ENCODE data around the gene KLRK1.
"Not testable (repeated sequence)": the region's sequence is repeated elsewhere in the genome, so short reads cannot be mapped to it uniquely, and the experiment has no call there.

KLRK1 gene

GRCh38 chr12:10388624-10389413, 1.0 kb downstream of the KLRK1 start:
- Histone ChIP-seq H3K36me3 (ENCODE audit: control insufficient read depth, insufficient read depth, low read length) (no peaks in the 10 kb centered on the region), H3K9ac (ENCODE audit: low read depth, low read length) (no peak overlapping the region), H3K4me1 (ENCODE audit: control insufficient read depth, insufficient read depth, low read length) (no peaks in the 10 kb centered on the region), H3K4me3 (ENCODE audit: low read depth, low read length) (no peak overlapping the region), H3K27ac (ENCODE audit: low read depth, low read length) (no peak overlapping the region), H3K9me3 (ENCODE audit: control insufficient read depth, insufficient read depth, low read length) (no peaks in the 10 kb centered on the region), H3K27me3 (ENCODE audit: control insufficient read depth, insufficient read depth, low read length) (no peaks in the 10 kb centered on the region)

GRCh38 chr12:10387498-10387897, 2.3 kb downstream of the KLRK1 start:
- H3K4me3 ChIP-seq (ENCODE audit: low read depth, low read length); H3K27ac ChIP-seq (ENCODE audit: low read depth, low read length); H3K36me3 ChIP-seq (ENCODE audit: control insufficient read depth, insufficient read depth, low read length); H3K9ac ChIP-seq (ENCODE audit: low read depth, low read length); H3K4me1 ChIP-seq (ENCODE audit: control insufficient read depth, insufficient read depth, low read length); H3K27me3 ChIP-seq (ENCODE audit: control insufficient read depth, insufficient read depth, low read length); H3K9me3 ChIP-seq (ENCODE audit: control insufficient read depth, insufficient read depth, low read length): not testable (repeated sequence)

- Histone ChIP-seq H3K9me3 (ENCODE audit: control insufficient read depth, insufficient read depth, low read length) (no peaks in the 10 kb centered on the region), H3K9ac (ENCODE audit: low read depth, low read length) (no peak overlapping the region), H3K27me3 (ENCODE audit: control insufficient read depth, insufficient read depth, low read length) (no peaks in the 10 kb centered on the region), H3K4me3 (ENCODE audit: low read depth, low read length) (no peak overlapping the region), H3K36me3 (ENCODE audit: control insufficient read depth, insufficient read depth, low read length) (no peaks in the 10 kb centered on the region), H3K27ac (ENCODE audit: low read depth, low read length) (no peak overlapping the region), H3K4me1 (ENCODE audit: control insufficient read depth, insufficient read depth, low read length) (no peaks in the 10 kb centered on the region)
These were observed 3.0 kb downstream of the KLRK1 start for GRCh38 chr12:10386857-10387256.

GRCh38 chr12:10385166-10385613, 4.7 kb downstream of the KLRK1 start:
- H3K4me1 ChIP-seq (ENCODE audit: control insufficient read depth, insufficient read depth, low read length): no peaks in the 10 kb centered on the region
- H3K4me3 ChIP-seq (ENCODE audit: low read depth, low read length): no peak overlapping the region
- no peaks in the 10 kb centered on the region for H3K27me3 ChIP-seq (ENCODE audit: control insufficient read depth, insufficient read depth, low read length)
- no peak overlapping the region for H3K9ac ChIP-seq (ENCODE audit: low read depth, low read length)
- no peak overlapping the region for H3K27ac ChIP-seq (ENCODE audit: low read depth, low read length)
- no peaks in the 10 kb centered on the region for H3K9me3 ChIP-seq (ENCODE audit: control insufficient read depth, insufficient read depth, low read length)
- H3K36me3 ChIP-seq (ENCODE audit: control insufficient read depth, insufficient read depth, low read length): no peaks in the 10 kb centered on the region

- Histone ChIP-seq H3K27ac (ENCODE audit: low read depth, low read length) (no peak overlapping the region), H3K36me3 (ENCODE audit: control insufficient read depth, insufficient read depth, low read length) (no peaks in the 10 kb centered on the region), H3K9me3 (ENCODE audit: control insufficient read depth, insufficient read depth, low read length) (no peaks in the 10 kb centered on the region), H3K4me3 (ENCODE audit: low read depth, low read length) (no peak overlapping the region), H3K9ac (ENCODE audit: low read depth, low read length) (no peak overlapping the region), H3K4me1 (ENCODE audit: control insufficient read depth, insufficient read depth, low read length) (no peaks in the 10 kb centered on the region), H3K27me3 (ENCODE audit: control insufficient read depth, insufficient read depth, low read length) (no peaks in the 10 kb centered on the region)
These were observed 5.7 kb downstream of the KLRK1 start for GRCh38 chr12:10384191-10384590.

- Histone ChIP-seq H3K36me3 (ENCODE audit: control insufficient read depth, insufficient read depth, low read length) (no peaks in the 10 kb centered on the region), H3K27ac (ENCODE audit: low read depth, low read length) (no peak overlapping the region), H3K4me1 (ENCODE audit: control insufficient read depth, insufficient read depth, low read length) (no peaks in the 10 kb centered on the region), H3K4me3 (ENCODE audit: low read depth, low read length) (no peak overlapping the region), H3K9me3 (ENCODE audit: control insufficient read depth, insufficient read depth, low read length) (no peaks in the 10 kb centered on the region), H3K27me3 (ENCODE audit: control insufficient read depth, insufficient read depth, low read length) (no peaks in the 10 kb centered on the region), H3K9ac (ENCODE audit: low read depth, low read length) (no peak overlapping the region)
These were observed 7.8 kb downstream of the KLRK1 start for GRCh38 chr12:10381928-10382628.

GRCh38 chr12:10378737-10379136, 11.1 kb downstream of the KLRK1 start:
- not testable (repeated sequence) for H3K9me3 ChIP-seq (ENCODE audit: control insufficient read depth, insufficient read depth, low read length); H3K36me3 ChIP-seq (ENCODE audit: control insufficient read depth, insufficient read depth, low read length); H3K27me3 ChIP-seq (ENCODE audit: control insufficient read depth, insufficient read depth, low read length); H3K4me1 ChIP-seq (ENCODE audit: control insufficient read depth, insufficient read depth, low read length); H3K27ac ChIP-seq (ENCODE audit: low read depth, low read length); H3K9ac ChIP-seq (ENCODE audit: low read depth, low read length); H3K4me3 ChIP-seq (ENCODE audit: low read depth, low read length)

GRCh38 chr12:10374624-10375018, 15.2 kb downstream of the KLRK1 start:
- no peak overlapping the region for H3K4me3 ChIP-seq (ENCODE audit: low read depth, low read length)
- peaks cover 15% of the 10 kb centered on the region; the same call in 1 of the 2 replicates for H3K4me1 ChIP-seq (ENCODE audit: control insufficient read depth, insufficient read depth, low read length)
- H3K36me3 ChIP-seq (ENCODE audit: control insufficient read depth, insufficient read depth, low read length): no peaks in the 10 kb centered on the region
- no peaks in the 10 kb centered on the region for H3K9me3 ChIP-seq (ENCODE audit: control insufficient read depth, insufficient read depth, low read length)
- no peak overlapping the region for H3K9ac ChIP-seq (ENCODE audit: low read depth, low read length)
- H3K27ac ChIP-seq (ENCODE audit: low read depth, low read length): no peak overlapping the region
- no peaks in the 10 kb centered on the region for H3K27me3 ChIP-seq (ENCODE audit: control insufficient read depth, insufficient read depth, low read length)

- Histone ChIP-seq H3K36me3 (ENCODE audit: control insufficient read depth, insufficient read depth, low read length) (no peaks in the 10 kb centered on the region), H3K9ac (ENCODE audit: low read depth, low read length) (no peak overlapping the region), H3K27me3 (ENCODE audit: control insufficient read depth, insufficient read depth, low read length) (no peaks in the 10 kb centered on the region), H3K4me1 (ENCODE audit: control insufficient read depth, insufficient read depth, low read length) (peaks cover 15% of the 10 kb centered on the region; the same call in 1 of the 2 replicates), H3K27ac (ENCODE audit: low read depth, low read length) (no peak overlapping the region), H3K9me3 (ENCODE audit: control insufficient read depth, insufficient read depth, low read length) (0 out of 2 replicates have a peak, but pooled peaks cover under 1% of the 10 kb centered on the region), H3K4me3 (ENCODE audit: low read depth, low read length) (no peak overlapping the region)
These were observed 17.3 kb downstream of the KLRK1 start for GRCh38 chr12:10372559-10372958.

GRCh38 chr12:10371893-10372535, 17.8 kb downstream of the KLRK1 start:
- not testable (repeated sequence) for H3K36me3 ChIP-seq (ENCODE audit: control insufficient read depth, insufficient read depth, low read length); H3K27me3 ChIP-seq (ENCODE audit: control insufficient read depth, insufficient read depth, low read length); H3K9me3 ChIP-seq (ENCODE audit: control insufficient read depth, insufficient read depth, low read length); H3K27ac ChIP-seq (ENCODE audit: low read depth, low read length); H3K4me3 ChIP-seq (ENCODE audit: low read depth, low read length); H3K9ac ChIP-seq (ENCODE audit: low read depth, low read length)
- H3K4me1 ChIP-seq (ENCODE audit: control insufficient read depth, insufficient read depth, low read length): peaks cover 15% of the 10 kb centered on the region; the same call in 1 of the 2 replicates
